ENCODE data around the gene NAA11.

GRCh38 chr4:79338148-79338547, 12.3 kb upstream of the NAA11 start:
- TF ChIP-seq, protein P1, sequence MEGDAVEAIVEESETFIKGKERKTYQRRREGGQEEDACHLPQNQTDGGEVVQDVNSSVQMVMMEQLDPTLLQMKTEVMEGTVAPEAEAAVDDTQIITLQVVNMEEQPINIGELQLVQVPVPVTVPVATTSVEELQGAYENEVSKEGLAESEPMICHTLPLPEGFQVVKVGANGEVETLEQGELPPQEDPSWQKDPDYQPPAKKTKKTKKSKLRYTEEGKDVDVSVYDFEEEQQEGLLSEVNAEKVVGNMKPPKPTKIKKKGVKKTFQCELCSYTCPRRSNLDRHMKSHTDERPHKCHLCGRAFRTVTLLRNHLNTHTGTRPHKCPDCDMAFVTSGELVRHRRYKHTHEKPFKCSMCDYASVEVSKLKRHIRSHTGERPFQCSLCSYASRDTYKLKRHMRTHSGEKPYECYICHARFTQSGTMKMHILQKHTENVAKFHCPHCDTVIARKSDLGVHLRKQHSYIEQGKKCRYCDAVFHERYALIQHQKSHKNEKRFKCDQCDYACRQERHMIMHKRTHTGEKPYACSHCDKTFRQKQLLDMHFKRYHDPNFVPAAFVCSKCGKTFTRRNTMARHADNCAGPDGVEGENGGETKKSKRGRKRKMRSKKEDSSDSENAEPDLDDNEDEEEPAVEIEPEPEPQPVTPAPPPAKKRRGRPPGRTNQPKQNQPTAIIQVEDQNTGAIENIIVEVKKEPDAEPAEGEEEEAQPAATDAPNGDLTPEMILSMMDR (IDR thresholded peaks at IDR 0.05): no peak
- no peak for TF ChIP-seq KDM5A (IDR thresholded peaks at IDR 0.05)
- no peak for TF ChIP-seq POLR2A (IDR thresholded peaks at IDR 0.05; ENCODE audit: low read length)
- no peak for TF ChIP-seq ZC3H11A (IDR thresholded peaks at IDR 0.05)
- TF ChIP-seq HDAC2 (IDR thresholded peaks at IDR 0.05): no peak
- TF ChIP-seq CEBPB (IDR thresholded peaks at IDR 0.05): no peak
- no peak for TF ChIP-seq ELK1 (IDR thresholded peaks at IDR 0.05; ENCODE audit: low read depth, low read length)
